ENCODE data around the gene B3GNT7. TPM values are rescaled to one million over a fixed set of nuclear protein-coding genes. Genes with fewer than 3 reads are reported as not detected.
"Not testable (repeated sequence)": the region's sequence is repeated elsewhere in the genome, so short reads cannot be mapped to it uniquely, and the experiment has no call there.

The B3GNT7 gene
- polyA plus RNA-seq = 43.5 TPM
- long read RNA-seq, donor 1, transcript B3GNT7-201 (2 exons, 3,706 nt) = major isoform, 9 of 9 reads
- long read RNA-seq, donor 1, partial matches to known transcripts = 0 of 9 reads
- long read RNA-seq, donor 1, other reads (novel, unspliced or antisense) = 0 of 9 reads
- long read RNA-seq, donor 2, transcript B3GNT7-201 (2 exons, 3,706 nt) = major isoform, 14 of 14 reads
- long read RNA-seq, donor 2, partial matches to known transcripts = 0 of 14 reads
- long read RNA-seq, donor 2, other reads (novel, unspliced or antisense) = 0 of 14 reads
- long read RNA-seq, donor 3 = 0 reads
- long read RNA-seq, donor 4, partial matches to known transcripts = 0 of 2 reads
- long read RNA-seq, donor 4, other reads (novel, unspliced or antisense) = 0 of 2 reads
- long read RNA-seq, donor 5, partial matches to known transcripts = 0 of 3 reads
- long read RNA-seq, donor 5, other reads (novel, unspliced or antisense) = 0 of 3 reads
- long read RNA-seq, donor 6, transcript B3GNT7-201 (2 exons, 3,706 nt) = major isoform, 12 of 12 reads
- long read RNA-seq, donor 6, partial matches to known transcripts = 0 of 12 reads
- long read RNA-seq, donor 6, other reads (novel, unspliced or antisense) = 0 of 12 reads
- long read RNA-seq, donor 7, transcript B3GNT7-201 (2 exons, 3,706 nt) = major isoform, 5 of 5 reads
- long read RNA-seq, donor 7, partial matches to known transcripts = 0 of 5 reads
- long read RNA-seq, donor 7, other reads (novel, unspliced or antisense) = 0 of 5 reads
- long read RNA-seq, donor 8, transcript B3GNT7-201 (2 exons, 3,706 nt) = major isoform, 13 of 13 reads
- long read RNA-seq, donor 8, partial matches to known transcripts = 0 of 13 reads
- long read RNA-seq, donor 8, other reads (novel, unspliced or antisense) = 0 of 13 reads
- long read RNA-seq, donor 9, partial matches to known transcripts = 0 of 3 reads
- long read RNA-seq, donor 9, other reads (novel, unspliced or antisense) = 0 of 3 reads
- long read RNA-seq, donor 10, transcript B3GNT7-201 (2 exons, 3,706 nt) = major isoform, 8 of 8 reads
- long read RNA-seq, donor 10, partial matches to known transcripts = 0 of 8 reads
- long read RNA-seq, donor 10, other reads (novel, unspliced or antisense) = 0 of 8 reads
- long read RNA-seq, donor 11 = 0 reads

- WGBS (ENCODE audit: insufficient coverage, low lambda C conversion rate) = no CpG with 5 or more reads among the region's 95 CpGs
- Histone ChIP-seq H3K27ac (ENCODE audit: low read length) (peak within 1 kb of the TSS; percentile 65), H3K9me3 (ENCODE audit: control insufficient read depth, low read depth, low read length) (no peaks in the 10 kb centered on the region), H3K27me3 (ENCODE audit: control insufficient read depth, insufficient read depth, low read length) (no peaks in the 10 kb centered on the region), H3K4me3 (ENCODE audit: low read length) (peak within 1 kb of the TSS; percentile 59), H3K36me3 (ENCODE audit: control insufficient read depth, insufficient read depth, low read length) (peaks cover 25% of the 10 kb centered on the region), H3K4me1 (ENCODE audit: control insufficient read depth, insufficient read depth, low read length) (peaks cover 28% of the 10 kb centered on the region)
- DNase-seq = peak in 1 of 2 donors; percentile 75
Observed at GRCh38 chr2:231395188-231396057, at the start of gene B3GNT7. B3GNT7 (plus strand) TSS chr2:231395710; CDS start chr2:231395804, 94 bp downstream.

- Histone ChIP-seq H3K36me3 (ENCODE audit: control insufficient read depth, insufficient read depth, low read length) (no peaks in the 10 kb centered on the region), H3K27me3 (ENCODE audit: control insufficient read depth, insufficient read depth, low read length) (no peaks in the 10 kb centered on the region), H3K4me3 (ENCODE audit: low read length) (no peak overlapping the region), H3K9me3 (ENCODE audit: control insufficient read depth, low read depth, low read length) (no peaks in the 10 kb centered on the region), H3K4me1 (ENCODE audit: control insufficient read depth, insufficient read depth, low read length) (peaks cover 16% of the 10 kb centered on the region), H3K27ac (ENCODE audit: low read length) (no peak overlapping the region)
- no CpG with 5 or more reads among the region's 5 CpGs for WGBS (ENCODE audit: insufficient coverage, low lambda C conversion rate)
- peak; percentile 70 to 87 for DNase-seq
Observed at GRCh38 chr2:231347081-231347480, 48.4 kb upstream of the B3GNT7 start.

DNA sequence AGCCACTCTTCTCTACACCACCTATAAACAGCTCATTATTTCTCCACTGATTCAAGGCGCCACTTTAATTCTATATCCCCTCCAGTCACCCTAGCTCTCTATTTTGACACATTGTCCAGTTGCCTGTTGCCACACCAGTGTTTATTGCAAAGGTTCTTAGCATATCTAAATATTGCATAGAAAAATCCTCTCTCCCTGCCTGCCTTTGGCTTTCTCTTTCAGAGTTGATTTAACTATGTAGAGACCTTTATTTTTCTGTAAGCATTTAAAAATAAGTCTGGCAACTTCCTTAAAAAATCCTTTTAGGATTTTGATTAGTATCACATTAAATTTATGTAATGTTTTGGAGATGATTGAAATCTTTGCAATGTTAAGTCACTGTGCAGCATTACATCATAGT lies 47.9 kb upstream of the B3GNT7 start:
- DNase-seq = no peak
- no CpG with 5 or more reads among the region's 1 CpG for WGBS (ENCODE audit: insufficient coverage, low lambda C conversion rate)
- Histone ChIP-seq H3K27ac (ENCODE audit: low read length) (peak overlapping the region; percentile 7), H3K27me3 (ENCODE audit: control insufficient read depth, insufficient read depth, low read length) (no peaks in the 10 kb centered on the region), H3K4me3 (ENCODE audit: low read length) (no peak overlapping the region), H3K4me1 (ENCODE audit: control insufficient read depth, insufficient read depth, low read length) (peaks cover 16% of the 10 kb centered on the region), H3K9me3 (ENCODE audit: control insufficient read depth, low read depth, low read length) (no peaks in the 10 kb centered on the region), H3K36me3 (ENCODE audit: control insufficient read depth, insufficient read depth, low read length) (no peaks in the 10 kb centered on the region)

GRCh38 chr2:231348173-231348572 lies 47.3 kb upstream of the B3GNT7 start:
- H3K9me3 ChIP-seq (ENCODE audit: control insufficient read depth, low read depth, low read length) = no peaks in the 10 kb centered on the region
- no peak overlapping the region for H3K4me3 ChIP-seq (ENCODE audit: low read length)
- H3K4me1 ChIP-seq (ENCODE audit: control insufficient read depth, insufficient read depth, low read length) = peaks cover 16% of the 10 kb centered on the region
- no CpG with 5 or more reads among the region's 2 CpGs for WGBS (ENCODE audit: insufficient coverage, low lambda C conversion rate)
- no peaks in the 10 kb centered on the region for H3K27me3 ChIP-seq (ENCODE audit: control insufficient read depth, insufficient read depth, low read length)
- peak; percentile 33 to 55 for DNase-seq
- no peaks in the 10 kb centered on the region for H3K36me3 ChIP-seq (ENCODE audit: control insufficient read depth, insufficient read depth, low read length)
- peak overlapping the region; percentile 7 for H3K27ac ChIP-seq (ENCODE audit: low read length)

DNA sequence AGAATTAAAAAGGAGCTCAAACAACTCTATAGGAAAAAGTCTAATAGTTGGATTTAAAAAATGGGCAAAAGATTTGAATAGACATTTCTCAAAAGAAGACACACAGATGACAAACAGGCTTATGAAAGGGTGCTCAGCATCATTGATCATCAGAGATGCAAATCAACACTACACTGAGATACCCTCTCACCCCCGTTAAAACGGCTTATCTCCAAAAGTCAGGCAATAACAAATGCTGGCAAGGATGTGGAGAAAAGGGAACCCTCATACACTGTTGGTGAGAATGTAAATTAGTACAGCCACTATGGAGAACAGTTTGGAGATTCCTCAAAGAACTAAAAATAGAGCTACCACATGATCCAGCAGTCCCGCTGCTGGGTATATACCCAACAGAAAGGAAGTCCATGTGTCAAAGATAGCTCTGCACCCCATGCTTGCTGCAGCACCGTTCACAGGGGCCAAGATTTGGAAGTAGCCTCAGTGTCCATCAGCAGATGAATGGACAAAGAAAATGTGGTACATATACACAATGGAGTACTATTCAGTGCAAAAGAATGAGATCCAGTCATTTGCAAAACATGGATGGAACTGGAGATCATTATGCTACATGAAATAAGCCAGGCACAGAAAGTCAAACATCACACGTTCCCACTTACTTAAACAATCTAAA lies 46.7 kb upstream of the B3GNT7 start:
- Histone ChIP-seq H3K4me3 (ENCODE audit: low read length) (no peak overlapping the region), H3K9me3 (ENCODE audit: control insufficient read depth, low read depth, low read length) (no peaks in the 10 kb centered on the region), H3K4me1 (ENCODE audit: control insufficient read depth, insufficient read depth, low read length) (peaks cover 16% of the 10 kb centered on the region), H3K36me3 (ENCODE audit: control insufficient read depth, insufficient read depth, low read length) (no peaks in the 10 kb centered on the region), H3K27ac (ENCODE audit: low read length) (no peak overlapping the region), H3K27me3 (ENCODE audit: control insufficient read depth, insufficient read depth, low read length) (no peaks in the 10 kb centered on the region)
- no CpG with 5 or more reads among the region's 5 CpGs for WGBS (ENCODE audit: insufficient coverage, low lambda C conversion rate)
- no peak for DNase-seq

GRCh38 chr2:231349374-231349735 lies 46.2 kb upstream of the B3GNT7 start:
- not testable (repeated sequence) for H3K27me3 ChIP-seq (ENCODE audit: control insufficient read depth, insufficient read depth, low read length); H3K36me3 ChIP-seq (ENCODE audit: control insufficient read depth, insufficient read depth, low read length); DNase-seq; H3K27ac ChIP-seq (ENCODE audit: low read length); H3K9me3 ChIP-seq (ENCODE audit: control insufficient read depth, low read depth, low read length); H3K4me3 ChIP-seq (ENCODE audit: low read length)
- WGBS (ENCODE audit: insufficient coverage, low lambda C conversion rate) = 93% methylated on average over 3 of the region's 10 CpGs
- H3K4me1 ChIP-seq (ENCODE audit: control insufficient read depth, insufficient read depth, low read length) = peaks cover 14% of the 10 kb centered on the region

DNA sequence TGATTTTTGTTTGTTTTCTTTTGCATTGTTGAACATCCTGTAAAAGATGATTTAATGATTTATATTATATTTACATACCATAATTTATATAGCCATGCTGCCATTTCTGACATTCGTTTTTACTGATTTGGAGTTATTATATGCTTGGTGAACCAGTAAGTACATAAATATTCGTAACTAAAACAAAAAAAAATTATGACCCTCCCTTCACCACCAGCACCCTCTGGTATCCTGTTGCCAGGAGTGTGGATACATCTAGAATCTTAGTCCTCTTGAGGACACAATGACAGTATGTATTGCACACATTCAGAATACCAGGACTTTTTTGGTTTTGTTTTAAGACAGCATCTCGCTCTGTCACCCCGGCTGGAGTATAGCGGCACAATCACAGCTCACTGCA lies 43.9 kb upstream of the B3GNT7 start:
- H3K4me3 ChIP-seq (ENCODE audit: low read length) = no peak overlapping the region
- no peaks in the 10 kb centered on the region for H3K9me3 ChIP-seq (ENCODE audit: control insufficient read depth, low read depth, low read length)
- no peak overlapping the region for H3K27ac ChIP-seq (ENCODE audit: low read length)
- peaks cover 12% of the 10 kb centered on the region for H3K4me1 ChIP-seq (ENCODE audit: control insufficient read depth, insufficient read depth, low read length)
- no peak for DNase-seq
- no peaks in the 10 kb centered on the region for H3K27me3 ChIP-seq (ENCODE audit: control insufficient read depth, insufficient read depth, low read length)
- no peaks in the 10 kb centered on the region for H3K36me3 ChIP-seq (ENCODE audit: control insufficient read depth, insufficient read depth, low read length)
- WGBS (ENCODE audit: insufficient coverage, low lambda C conversion rate) = 57% methylated on average over 1 of the region's 5 CpGs

GRCh38 chr2:231353469-231353868 lies 42.0 kb upstream of the B3GNT7 start:
- H3K4me1 ChIP-seq (ENCODE audit: control insufficient read depth, insufficient read depth, low read length) = no peaks in the 10 kb centered on the region
- H3K27me3 ChIP-seq (ENCODE audit: control insufficient read depth, insufficient read depth, low read length) = no peaks in the 10 kb centered on the region
- no peaks in the 10 kb centered on the region for H3K36me3 ChIP-seq (ENCODE audit: control insufficient read depth, insufficient read depth, low read length)
- DNase-seq = no peak
- H3K9me3 ChIP-seq (ENCODE audit: control insufficient read depth, low read depth, low read length) = no peaks in the 10 kb centered on the region
- H3K27ac ChIP-seq (ENCODE audit: low read length) = no peak overlapping the region
- WGBS (ENCODE audit: insufficient coverage, low lambda C conversion rate) = no CpG with 5 or more reads among the region's 6 CpGs
- H3K4me3 ChIP-seq (ENCODE audit: low read length) = no peak overlapping the region

Measured in large intestine (tissue), 12 donors.